HG03342 (cell line): Measurements from ENCODE around the gene DMD.

Source experiments
- ATAC-seq: cut with Tn5 transposase; IDR thresholded peaks from one replicate; pipeline ENCODE4 v1.9.1; 2021; ENCODE audit warnings: mild to moderate bottlenecking, moderate library complexity; ENCODE audit not compliant: unreplicated experiment

The DMD gene

DNA sequence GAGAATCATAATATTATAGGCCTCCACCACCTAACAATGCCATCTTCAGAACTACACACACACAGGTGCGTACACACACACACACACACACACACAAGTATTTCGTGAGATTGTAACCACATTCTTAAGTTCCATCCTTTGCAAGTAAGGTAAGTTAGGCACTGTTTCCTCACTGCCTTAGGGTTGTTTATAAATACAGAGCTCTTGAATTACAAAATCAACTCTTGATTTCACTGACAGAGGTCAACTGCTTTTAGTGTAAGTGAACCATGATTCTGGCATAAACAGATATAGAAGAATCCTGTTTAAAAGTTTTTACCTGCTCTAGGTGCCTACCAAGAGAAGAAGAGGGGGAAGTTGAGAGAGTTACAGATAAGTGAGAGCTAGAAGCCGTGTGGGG is 166.1 kb downstream of the DMD start:
- no peak for ATAC-seq

- no peak for ATAC-seq
Measured at GRCh38 chrX:33041141-33041540, 170.2 kb downstream of the DMD start.

DNA sequence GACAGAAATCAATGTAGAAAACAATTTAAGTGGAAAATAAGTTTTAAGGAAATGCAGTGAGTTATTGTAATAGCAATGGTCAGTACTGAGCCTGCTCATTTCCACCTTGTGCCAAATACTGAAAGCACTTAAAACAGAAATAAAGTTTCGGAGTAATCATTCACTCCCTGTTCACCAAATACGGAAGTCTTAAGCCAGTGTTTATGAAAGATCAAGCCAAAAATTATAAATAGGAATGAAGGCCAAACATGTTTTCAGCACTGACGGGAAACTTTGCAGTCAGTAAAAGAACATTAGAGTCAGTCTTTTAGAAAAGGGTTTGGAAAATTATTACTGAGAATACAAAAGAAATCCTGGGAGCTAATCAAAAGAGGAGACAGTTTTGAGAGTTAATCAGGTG is 178.6 kb downstream of the DMD start:
- no peak for ATAC-seq

DNA sequence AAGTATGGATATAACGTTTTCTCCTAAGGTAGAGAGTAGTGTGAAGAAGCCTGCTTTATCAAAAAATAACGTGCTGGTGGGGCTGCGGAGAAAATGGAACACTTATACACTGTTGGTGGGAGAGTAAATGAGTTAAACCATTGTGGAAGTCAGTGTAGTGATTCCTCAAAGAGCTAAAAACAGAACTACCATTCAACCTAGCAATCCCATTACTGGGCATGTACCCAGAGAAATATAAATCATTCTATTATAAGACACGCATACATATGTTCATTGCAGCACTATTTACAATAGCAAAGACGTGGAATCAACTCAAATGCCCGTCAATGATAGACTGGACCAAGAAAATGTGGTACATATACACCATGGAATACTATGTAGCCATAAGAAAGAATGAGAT is 196.4 kb downstream of the DMD start:
- ATAC-seq: no peak

GRCh38 chrX:33014086-33014485 is 197.3 kb downstream of the DMD start:
- ATAC-seq: no peak

- no peak for ATAC-seq
Measured at GRCh38 chrX:33001107-33001506, 210.2 kb downstream of the DMD start.

DNA sequence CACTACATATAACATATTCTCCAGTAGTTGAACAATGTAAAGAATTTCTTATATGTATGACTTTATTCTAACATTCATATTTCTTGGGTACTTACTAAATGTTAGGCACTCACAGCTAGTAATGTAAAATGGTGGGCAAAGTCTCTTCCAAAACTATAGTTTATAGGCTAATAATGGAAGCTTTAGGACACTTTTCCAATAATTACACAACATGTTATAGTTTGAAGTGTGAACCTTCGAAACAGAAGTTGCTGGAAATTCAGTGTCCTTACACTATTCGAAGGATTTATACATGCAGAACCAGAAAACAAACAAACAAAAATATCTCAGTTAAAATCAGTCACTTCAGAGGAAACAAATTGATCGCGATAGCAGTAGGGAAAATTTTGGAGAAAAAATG is 212.6 kb downstream of the DMD start:
- ATAC-seq: no peak

- no peak for ATAC-seq
Measured at GRCh38 chrX:32995427-32995826, 215.9 kb downstream of the DMD start.

GRCh38 chrX:32987142-32987541 is 224.2 kb downstream of the DMD start:
- ATAC-seq: no peak

- no peak for ATAC-seq
Measured at GRCh38 chrX:32985544-32985943, 225.8 kb downstream of the DMD start.

- no peak for ATAC-seq
Measured at GRCh38 chrX:32966821-32967355, 244.5 kb downstream of the DMD start.

GRCh38 chrX:32954125-32954524 is 257.2 kb downstream of the DMD start:
- no peak for ATAC-seq

DNA sequence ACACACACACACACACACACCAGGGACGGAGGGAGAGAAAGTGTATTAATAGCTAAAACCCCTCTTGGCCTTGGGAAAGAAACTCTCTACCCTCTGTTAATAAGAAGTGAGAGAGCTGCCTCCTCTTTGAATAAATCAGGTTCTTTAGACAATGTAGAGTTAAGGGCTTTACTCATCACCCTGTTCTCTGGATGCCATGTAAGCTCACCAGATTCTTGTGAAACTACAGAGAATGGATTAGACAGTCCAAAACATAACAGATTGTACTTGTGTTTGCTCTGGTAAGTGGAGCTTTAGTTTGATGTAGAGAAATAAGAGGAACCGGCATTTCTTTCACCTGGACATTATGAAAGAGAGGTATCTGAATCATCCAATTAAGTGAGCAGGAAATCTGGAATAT is 263.2 kb downstream of the DMD start:
- no peak for ATAC-seq

DNA sequence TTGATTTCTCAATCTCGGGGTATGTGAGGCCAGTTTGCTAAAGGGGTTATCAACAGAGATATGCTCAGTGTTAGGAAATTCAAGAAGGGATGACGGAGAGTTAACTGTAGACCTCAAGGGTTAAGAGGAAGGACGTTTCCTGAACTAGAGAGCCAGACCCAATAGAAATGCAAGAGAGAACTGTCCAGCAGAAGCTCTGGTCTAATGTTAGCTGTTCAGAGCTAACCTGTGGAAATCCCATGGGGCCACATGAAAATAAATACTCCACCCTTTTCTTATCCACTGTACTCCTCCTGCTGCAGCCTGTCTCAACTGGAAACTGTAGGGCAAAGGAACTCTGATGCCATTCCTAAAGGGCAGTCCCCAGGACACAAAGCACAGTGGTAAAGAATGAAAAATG is 274.3 kb downstream of the DMD start:
- no peak for ATAC-seq

DNA sequence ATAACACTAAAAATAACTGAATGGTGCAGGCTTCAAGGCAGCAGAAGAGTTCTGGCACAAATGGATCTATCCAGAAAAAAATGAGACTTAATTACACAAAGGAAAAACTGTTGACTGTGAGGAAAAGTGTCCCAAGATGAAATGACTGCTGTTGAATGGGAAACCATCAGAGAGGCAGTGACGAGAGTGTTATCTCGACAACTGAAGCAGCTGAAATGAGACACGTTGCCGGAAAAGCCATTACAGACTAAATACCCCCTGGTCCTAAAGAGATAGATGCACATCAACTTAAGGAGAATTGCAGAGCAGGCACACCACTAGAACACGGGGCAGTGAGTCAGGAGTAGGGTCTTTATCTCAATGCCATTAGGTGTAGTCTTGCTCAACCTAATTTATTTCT is 277.8 kb downstream of the DMD start:
- no peak for ATAC-seq

GRCh38 chrX:32929040-32929439 is 282.3 kb downstream of the DMD start:
- ATAC-seq: no peak

- no peak for ATAC-seq
Measured at GRCh38 chrX:32896088-32896487, 315.3 kb downstream of the DMD start.

DNA sequence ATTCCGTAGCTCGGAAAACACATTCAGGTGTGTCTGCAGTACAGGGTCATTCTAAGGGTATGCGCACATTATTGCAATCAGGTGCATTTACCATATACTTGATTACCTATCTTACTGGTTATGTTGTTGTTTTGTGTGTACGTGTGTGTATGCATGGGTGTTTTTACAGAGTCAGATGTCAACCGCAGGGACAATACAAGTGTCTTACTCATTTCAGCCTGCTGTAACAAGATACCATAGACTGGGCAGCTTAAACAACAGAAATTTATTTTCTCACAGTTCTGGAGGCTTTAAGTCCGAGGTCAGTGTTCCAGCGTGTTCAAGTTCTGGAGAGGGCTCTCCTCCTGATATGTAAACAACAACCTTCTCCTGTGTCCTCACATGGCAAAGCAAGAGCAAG is 316.7 kb downstream of the DMD start:
- no peak for ATAC-seq

- no peak for ATAC-seq
Measured at GRCh38 chrX:32893751-32894150, 317.6 kb downstream of the DMD start.

- no peak for ATAC-seq
Measured at GRCh38 chrX:32877592-32877991, 333.8 kb downstream of the DMD start.

GRCh38 chrX:32874839-32875238 is 336.5 kb downstream of the DMD start:
- no peak for ATAC-seq

DNA sequence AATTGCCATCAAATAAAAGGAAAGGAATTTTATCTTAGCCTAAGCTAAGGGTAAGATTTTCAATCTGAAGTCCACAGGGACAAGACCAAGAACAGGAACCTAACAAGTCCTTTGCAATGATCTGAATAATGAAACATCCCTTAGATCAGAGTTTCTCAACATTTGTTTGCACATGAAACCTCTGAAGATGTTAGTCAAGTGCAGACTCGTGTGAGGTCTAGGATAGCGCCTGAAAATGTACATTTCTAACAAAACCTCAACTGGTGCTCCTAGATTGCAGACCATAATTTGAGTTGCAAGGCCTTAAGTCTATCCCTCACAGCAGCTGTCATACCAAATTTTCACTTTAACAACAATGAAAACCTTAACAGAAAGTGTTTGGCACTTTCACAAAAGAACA is 337.6 kb downstream of the DMD start:
- ATAC-seq: no peak

DNA sequence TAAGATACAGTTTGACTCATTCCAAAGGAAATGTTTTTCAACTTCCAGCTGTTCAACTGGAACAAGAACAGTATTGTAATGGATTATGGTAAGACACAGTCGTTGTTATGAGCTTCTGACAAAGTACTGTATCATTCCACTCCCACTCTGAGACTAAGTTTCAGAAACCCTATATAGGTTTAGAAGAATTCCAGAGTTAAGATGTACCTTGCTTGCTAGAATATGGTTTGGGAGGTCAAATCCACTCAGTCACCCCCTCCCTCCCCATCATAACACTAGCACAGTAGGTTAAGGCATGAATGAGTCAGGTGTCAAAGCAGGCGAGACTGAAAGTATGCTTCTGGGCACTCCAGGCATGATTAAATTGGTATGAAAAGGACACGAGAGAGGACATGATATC is 339.7 kb downstream of the DMD start:
- ATAC-seq: no peak

DNA sequence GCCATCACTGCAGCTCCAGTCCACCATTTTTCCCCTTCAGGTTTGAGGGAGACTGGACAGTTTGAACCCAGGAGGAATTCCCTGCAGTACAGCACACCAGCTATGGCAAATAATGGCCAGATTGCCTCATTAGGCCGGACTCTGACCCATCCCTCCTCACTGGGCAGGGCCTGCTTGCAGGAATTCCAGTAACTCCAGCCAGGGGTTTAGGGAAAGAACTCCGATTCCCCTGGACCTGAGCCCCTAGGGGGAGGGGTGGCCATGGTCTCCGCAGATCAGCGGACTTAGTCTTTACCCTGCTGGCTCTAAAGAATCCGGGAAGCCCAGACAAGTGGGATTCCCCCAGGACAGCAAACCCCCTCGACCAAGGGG is 342.8 kb downstream of the DMD start:
- ATAC-seq: no peak
